Astrocyte of the cerebellum (primary cell): ENCODE data around the gene SHLD1.
A peak's percentile ranks its signal among the peaks of the same experiment; 100 is the strongest.

Experiments used
- DNase-seq: peaks from one replicate; pipeline ENCODE4 v3.0.0-alpha.2; 2011; ENCODE audit warnings: low read depth
- H3K4me3 ChIP-seq: 2 replicates; pipeline ENCODE4 v1.5.1; 2011; ENCODE audit warnings: mild to moderate bottlenecking, low read depth, low read length, moderate library complexity
- in situ Hi-C: cut with HindIII; loops from 2 replicates; pipeline ENCODE4 v1.10.0; 2017; ENCODE audit warnings: low sequenced_read_pairs
- TF ChIP-seq, protein P1 (sequence below): IDR thresholded peaks from 2 replicates; pipeline ENCODE4 v1.5.1; 2012; ENCODE audit warnings: low read length, low read depth, moderate library complexity, mild to moderate bottlenecking; ENCODE audit errors: missing control alignments

The SHLD1 gene

DNA sequence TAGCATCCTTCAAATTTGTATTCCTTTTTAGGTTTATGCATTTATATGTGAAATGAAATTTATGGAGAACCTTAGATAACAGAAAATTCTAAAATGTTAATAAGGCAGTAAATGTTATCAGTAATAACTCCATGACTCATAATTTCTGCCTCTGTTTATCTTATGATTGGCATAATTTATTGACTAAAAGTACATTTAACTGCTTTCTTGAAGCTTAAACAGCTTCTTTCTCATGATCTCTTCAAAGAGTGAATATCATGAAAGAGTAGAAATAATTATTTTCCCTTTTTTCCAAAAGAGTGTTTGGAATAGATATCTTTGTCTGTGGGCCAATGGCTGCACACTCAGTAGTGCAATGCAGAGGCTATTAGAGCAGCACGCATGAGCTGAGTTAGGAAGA, 91.3 kb downstream of the SHLD1 start:
- in situ Hi-C loops = no loop called here
- DNase-seq = no peak
- TF ChIP-seq, protein P1, sequence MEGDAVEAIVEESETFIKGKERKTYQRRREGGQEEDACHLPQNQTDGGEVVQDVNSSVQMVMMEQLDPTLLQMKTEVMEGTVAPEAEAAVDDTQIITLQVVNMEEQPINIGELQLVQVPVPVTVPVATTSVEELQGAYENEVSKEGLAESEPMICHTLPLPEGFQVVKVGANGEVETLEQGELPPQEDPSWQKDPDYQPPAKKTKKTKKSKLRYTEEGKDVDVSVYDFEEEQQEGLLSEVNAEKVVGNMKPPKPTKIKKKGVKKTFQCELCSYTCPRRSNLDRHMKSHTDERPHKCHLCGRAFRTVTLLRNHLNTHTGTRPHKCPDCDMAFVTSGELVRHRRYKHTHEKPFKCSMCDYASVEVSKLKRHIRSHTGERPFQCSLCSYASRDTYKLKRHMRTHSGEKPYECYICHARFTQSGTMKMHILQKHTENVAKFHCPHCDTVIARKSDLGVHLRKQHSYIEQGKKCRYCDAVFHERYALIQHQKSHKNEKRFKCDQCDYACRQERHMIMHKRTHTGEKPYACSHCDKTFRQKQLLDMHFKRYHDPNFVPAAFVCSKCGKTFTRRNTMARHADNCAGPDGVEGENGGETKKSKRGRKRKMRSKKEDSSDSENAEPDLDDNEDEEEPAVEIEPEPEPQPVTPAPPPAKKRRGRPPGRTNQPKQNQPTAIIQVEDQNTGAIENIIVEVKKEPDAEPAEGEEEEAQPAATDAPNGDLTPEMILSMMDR = no peak
- no peak overlapping the region for H3K4me3 ChIP-seq

DNA sequence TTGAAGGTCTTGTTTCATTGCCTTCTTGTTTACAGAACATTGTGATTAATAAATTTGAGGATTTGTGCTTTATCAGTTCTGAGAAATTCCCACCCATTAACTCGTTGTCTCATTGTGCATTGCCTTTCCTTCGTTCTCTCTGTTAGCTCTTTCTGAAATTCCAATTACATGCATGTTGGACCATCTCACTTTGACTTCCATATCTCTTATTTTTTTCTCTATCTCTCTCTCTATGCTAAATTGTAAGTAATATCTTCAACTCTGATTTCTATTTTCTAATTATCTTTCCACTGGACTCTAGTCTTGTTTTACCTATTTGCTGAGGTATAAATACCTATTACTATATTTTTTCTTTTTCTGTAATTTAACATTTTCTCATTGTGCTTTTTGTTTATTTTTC, 92.3 kb downstream of the SHLD1 start:
- TF ChIP-seq, protein P1 = no peak
- DNase-seq = no peak
- no peak overlapping the region for H3K4me3 ChIP-seq
- in situ Hi-C loops = no loop called here

DNA sequence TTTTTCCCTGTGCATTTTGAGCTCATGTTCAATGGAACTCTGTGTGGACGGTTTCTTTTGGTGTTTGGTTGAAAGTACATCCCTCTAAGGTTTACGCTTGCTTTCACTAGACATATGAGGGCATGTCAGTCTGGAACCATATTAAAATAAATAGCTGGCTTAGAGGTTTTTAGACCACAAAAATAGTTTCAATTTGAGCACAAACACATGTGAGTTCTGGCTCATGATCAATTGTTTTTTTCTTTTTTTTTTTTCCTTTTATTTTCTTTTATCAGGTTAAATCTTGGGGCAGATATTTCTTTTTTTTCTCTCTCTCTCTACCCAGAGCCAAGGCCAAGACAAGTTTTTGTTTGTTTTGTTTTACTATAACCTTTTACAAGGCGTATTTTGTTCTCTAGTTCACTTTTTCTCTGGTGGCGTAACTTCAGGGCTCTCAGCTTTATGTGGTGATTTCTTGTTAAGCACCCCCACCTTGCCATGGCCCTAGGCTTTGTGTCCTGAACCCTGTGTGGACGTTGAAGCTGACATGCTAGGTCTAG, 92.9 kb downstream of the SHLD1 start:
- TF ChIP-seq, protein P1 = no peak
- DNase-seq = no peak
- H3K4me3 ChIP-seq = no peak overlapping the region
- in situ Hi-C loops = no loop called here

DNA sequence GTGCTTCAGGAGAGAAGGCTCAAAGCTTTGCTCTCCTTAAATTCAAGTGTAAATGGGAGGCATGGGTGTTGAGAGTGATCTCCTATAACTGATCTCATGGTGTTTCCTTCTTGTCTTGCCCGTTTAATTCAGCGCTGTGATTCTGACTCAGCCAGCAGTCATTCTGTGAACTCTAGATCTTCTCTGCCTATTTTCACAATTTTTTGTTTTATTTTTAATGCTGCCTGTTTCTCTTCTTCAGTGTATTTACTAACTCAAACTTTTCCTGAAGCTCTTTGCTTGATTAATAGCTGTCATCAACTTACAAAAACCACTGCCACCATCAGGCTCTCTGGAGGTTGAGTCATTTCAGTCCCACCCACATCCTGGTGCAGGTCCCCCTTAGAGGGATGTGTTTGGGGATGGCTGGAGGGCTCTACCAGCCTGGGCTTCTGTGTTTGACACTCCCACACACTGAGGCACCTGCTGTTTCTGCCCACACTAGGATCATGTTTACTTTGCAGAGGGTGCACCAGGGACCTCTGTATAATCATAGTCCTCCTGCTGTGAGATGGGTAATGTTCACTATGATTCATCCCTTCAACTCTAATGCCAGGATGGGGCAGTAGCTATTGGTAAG, 94.0 kb downstream of the SHLD1 start:
- H3K4me3 ChIP-seq = no peak overlapping the region
- TF ChIP-seq, protein P1 = no peak
- in situ Hi-C loops = no loop called here
- no peak for DNase-seq

DNA sequence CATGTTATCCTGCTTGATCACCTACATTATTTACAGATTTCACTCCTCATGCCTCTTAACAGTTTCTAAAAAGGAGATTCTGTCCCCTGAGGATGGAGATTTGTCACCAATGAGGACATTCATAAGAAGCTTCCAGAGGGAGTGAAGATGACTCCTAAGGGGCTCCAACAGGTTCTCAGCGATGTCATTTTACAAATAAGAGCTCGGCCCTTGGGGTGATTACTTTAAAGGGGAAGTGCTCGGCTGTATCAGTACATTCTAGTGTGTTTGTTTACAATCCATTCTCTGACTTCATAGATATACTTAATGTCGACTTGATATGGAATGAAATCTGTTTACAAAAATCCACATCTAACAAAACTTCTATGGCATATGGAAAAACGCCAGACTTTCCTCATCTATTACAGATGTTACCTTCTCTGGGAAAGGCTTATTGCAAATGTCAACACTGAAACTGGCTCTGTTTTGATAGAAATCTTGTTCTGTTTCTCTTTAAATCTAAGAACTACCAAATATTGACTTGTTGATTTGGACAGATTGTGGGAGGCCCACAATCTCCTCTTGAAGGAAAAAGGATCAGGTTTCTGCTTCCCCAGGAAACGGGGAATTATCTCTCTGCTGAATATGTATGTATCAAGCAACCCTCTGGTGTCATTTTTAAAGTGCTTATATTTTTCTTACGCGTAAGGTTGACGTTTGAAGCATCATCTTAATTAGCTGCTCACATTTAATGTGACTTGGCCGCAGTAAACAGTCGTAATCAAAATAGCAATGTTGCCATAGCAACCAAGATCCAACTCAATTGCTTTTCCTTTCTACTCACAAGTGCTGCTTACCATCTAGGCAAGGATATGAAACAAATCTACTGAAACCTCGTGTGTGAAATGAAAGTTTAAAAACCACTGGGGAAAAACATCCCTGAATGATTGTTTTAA, 95.7 kb downstream of the SHLD1 start:
- TF ChIP-seq, protein P1 = no peak
- H3K4me3 ChIP-seq = no peak overlapping the region
- no peak for DNase-seq
- in situ Hi-C loops = no loop called here

DNA sequence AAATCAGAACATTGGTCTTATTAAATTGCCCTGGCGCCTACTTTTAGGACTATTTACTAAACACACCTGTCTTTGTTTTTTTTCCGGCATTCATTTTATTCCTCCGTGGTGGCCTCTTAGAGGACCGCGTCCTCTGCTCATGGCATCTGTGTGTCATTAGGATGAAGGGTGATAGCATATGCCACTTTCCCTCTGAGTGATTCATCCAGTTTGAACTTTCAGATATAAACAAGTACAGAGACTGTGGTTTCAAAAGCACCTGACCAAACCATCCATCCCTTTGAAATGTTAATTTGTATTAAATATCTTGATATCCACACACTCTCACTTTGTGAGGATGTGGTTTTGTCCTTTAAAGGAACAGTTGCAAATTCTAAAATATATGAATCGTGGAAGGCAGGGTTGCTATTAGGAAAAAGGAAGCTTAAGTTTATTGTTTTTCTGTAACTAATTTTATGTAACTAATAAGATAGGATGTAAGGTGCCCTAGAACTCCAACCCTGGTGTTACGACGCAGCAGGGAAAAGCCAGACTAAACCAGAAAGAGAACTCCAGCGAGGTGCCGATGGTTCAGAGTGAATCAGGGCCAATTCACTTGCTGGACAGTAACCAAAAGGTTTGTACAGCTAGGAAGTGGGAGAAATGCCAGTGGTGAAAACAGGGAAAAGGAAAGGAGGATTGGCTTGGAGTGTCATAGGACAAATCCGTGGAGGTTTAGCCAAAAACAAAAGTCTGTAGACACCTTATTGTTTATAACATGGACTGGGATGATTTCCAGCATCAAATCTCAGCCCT, 98.7 kb downstream of the SHLD1 start:
- TF ChIP-seq, protein P1 = no peak
- H3K4me3 ChIP-seq = no peak overlapping the region
- peak; percentile 65 for DNase-seq
- in situ Hi-C loops = no loop called here
